Stimulated activated CD4-positive, alpha-beta T cell treated with anti-CD3 and anti-CD28 coated beads, Interleukin-4, amount 100 ng/mL, for 48 hours (primary cell): ENCODE results near the gene REC8.

Source experiments
- DNase-seq, 2 donors: peaks; one replicate each; pipeline ENCODE4 v3.0.0-alpha.2; 2020; ENCODE audit warnings: low read depth in 2 of 2

The REC8 gene

GRCh38 chr14:24159777-24160498 is 11.9 kb upstream of the REC8 start:
- DNase-seq = no peak

- DNase-seq = no peak
Observed at GRCh38 chr14:24160499-24160849, 11.4 kb upstream of the REC8 start.

GRCh38 chr14:24160850-24161804 is 10.8 kb upstream of the REC8 start, which contains the start of gene IRF9:
Gene IRF9, plus strand, starts transcription at chr14:24161265. Its CDS starts 880 bp downstream, at chr14:24162145.
- peak; percentile 94 to 98 for DNase-seq

GRCh38 chr14:24162093-24162492 is 9.8 kb upstream of the REC8 start:
- no peak for DNase-seq

- no peak for DNase-seq
Observed at GRCh38 chr14:24164518-24164991, 7.3 kb upstream of the REC8 start.

- DNase-seq = no peak
Observed at GRCh38 chr14:24165785-24166184, 6.1 kb upstream of the REC8 start.

GRCh38 chr14:24167469-24168114 is 4.3 kb upstream of the REC8 start:
- DNase-seq = no peak

GRCh38 chr14:24172261-24172860 is 481 bp downstream of the REC8 start:
- DNase-seq = no peak

GRCh38 chr14:24172871-24173281 is 996 bp downstream of the REC8 start:
- DNase-seq = no peak

GRCh38 chr14:24176599-24176998 is 4.7 kb downstream of the REC8 start:
- DNase-seq = no peak

- DNase-seq = no peak
Observed at GRCh38 chr14:24177041-24177825, 5.4 kb downstream of the REC8 start.

- no peak for DNase-seq
Observed at GRCh38 chr14:24177891-24178290, 6.0 kb downstream of the REC8 start.

GRCh38 chr14:24178399-24179178 is 6.7 kb downstream of the REC8 start:
- no peak for DNase-seq

GRCh38 chr14:24179294-24179960 is 7.5 kb downstream of the REC8 start:
- DNase-seq = no peak

- no peak for DNase-seq
Observed at GRCh38 chr14:24179961-24180796, 8.3 kb downstream of the REC8 start.

- no peak for DNase-seq
Observed at GRCh38 chr14:24181371-24182077, 9.6 kb downstream of the REC8 start.

GRCh38 chr14:24182110-24182882 is 10.4 kb downstream of the REC8 start:
- no peak for DNase-seq
